CD4-positive, alpha-beta T cell (primary cell): ENCODE data around the gene SLC27A4. TPM values are rescaled to one million over a fixed set of nuclear protein-coding genes. Genes with fewer than 3 reads are reported as not detected.

ENCODE experiments used
- ATAC-seq: fragments of 200-7000 bp; cut with Tn5 transposase; one replicate; pipeline ENCODE4 v1.10.0; 2022; ENCODE audit warnings: mild to moderate bottlenecking; ENCODE audit not compliant: poor library complexity
- CTCF ChIA-PET: fragments of 350-600 bp; sonication (Branson Sonifier 250); formaldehyde crosslinking; loops from one replicate; lab custom pipeline; 2021; ENCODE audit warnings: antibody characterized with exemption, inconsistent platforms; lab: Charles Lee
- POLR2A ChIA-PET: fragments of 350-600 bp; sonication (Branson Sonifier 250); formaldehyde crosslinking; loops from one replicate; lab custom pipeline; 2021; ENCODE audit warnings: antibody characterized with exemption, inconsistent platforms; lab: Charles Lee
- DNase-seq, 14 experiments: peaks; one replicate each; pipeline ENCODE4 v3.0.0-alpha.2; 2013 to 2020; ENCODE audit warnings: mixed read lengths in 2 of 14
- H3K27ac ChIP-seq, 2 donors: one replicate each; pipeline versions ENCODE4 v1.5.1 to v1.7.0; 2013; ENCODE audit warnings: low read length in 2 of 2, low read depth in 1 of 2, mild to moderate bottlenecking in 1 of 2
- H3K27me3 ChIP-seq, 2 experiments: 1 replicate in 1 of 2; 2 replicates in 1 of 2; pipeline versions ENCODE4 v1.6.1 to v1.7.0; 2013; ENCODE audit warnings: low read length in 2 of 2, control low read depth in 1 of 2, mild to moderate bottlenecking in 1 of 2, moderate library complexity in 1 of 2; ENCODE audit not compliant: insufficient read depth in 2 of 2, control insufficient read depth in 1 of 2
- H3K36me3 ChIP-seq: one replicate; pipeline ENCODE4 v1.6.1; 2013; ENCODE audit warnings: low read length, control low read depth; ENCODE audit not compliant: insufficient read depth
- H3K4me1 ChIP-seq: one replicate; pipeline ENCODE4 v1.6.1; 2013; ENCODE audit warnings: low read length, control low read depth; ENCODE audit not compliant: insufficient read depth
- H3K4me3 ChIP-seq: one replicate; pipeline ENCODE4 v1.5.1; 2013; ENCODE audit warnings: mild to moderate bottlenecking, low read length, moderate library complexity
- H3K9me3 ChIP-seq, 2 experiments: 1 replicate in 1 of 2; 2 replicates in 1 of 2; pipeline versions ENCODE4 v1.6.1 to v1.7.0; 2013; ENCODE audit warnings: low read length in 2 of 2, mild to moderate bottlenecking in 2 of 2, control low read depth in 1 of 2, moderate library complexity in 1 of 2; ENCODE audit not compliant: control insufficient read depth in 1 of 2, insufficient read depth in 1 of 2
- H3K27ac Mint-ChIP-seq: one replicate; pipeline ENCODE4 v1.8.0; 2020; ENCODE audit warnings: mixed read lengths
- H3K27me3 Mint-ChIP-seq: one replicate; pipeline ENCODE4 v1.8.0; 2021; ENCODE audit warnings: mixed read lengths
- H3K36me3 Mint-ChIP-seq: one replicate; pipeline ENCODE4 v1.8.0; 2021; ENCODE audit warnings: low read depth, mixed read lengths
- H3K4me1 Mint-ChIP-seq: one replicate; pipeline ENCODE4 v1.8.0; 2021; ENCODE audit warnings: low read depth, mixed read lengths
- H3K4me3 Mint-ChIP-seq: one replicate; pipeline ENCODE4 v1.8.0; 2020; ENCODE audit warnings: mild to moderate bottlenecking, mixed read lengths
- H3K9me3 Mint-ChIP-seq: one replicate; pipeline ENCODE4 v1.8.0; 2020; ENCODE audit warnings: mixed read lengths
- CTCF ChIP-seq: fragments of 200-600 bp; IDR thresholded peaks from one replicate; pipeline ENCODE4 v1.8.0; 2022; ENCODE audit warnings: antibody characterized with exemption, mild to moderate bottlenecking
- intact Hi-C, 2 experiments: fragments of 100-400 bp; cut with DNase I in 1 of 2; cut with micrococcal nuclease in 1 of 2; formaldehyde crosslinking; loops; one replicate each; pipeline versions ENCODE4 v1.15.1 to v1.9.0; 2023 to 2025; cut with DNase I, micrococcal nuclease
- polyA plus RNA-seq, 2 donors: library from polyadenylated mRNA; unstranded; fragments of 120-200 nt; gene quantifications; one replicate each; pipeline ENCODE4 v1.2.1, GENCODE V29; 2013
- total RNA-seq, 174 experiments: library from RNA in 2 of 174; stranded (reverse) in 2 of 174; gene quantifications; one replicate each; pipeline ENCODE4 v1.2.3 and lab custom pipeline; 2021 to 2026

SLC27A4 gene
- total RNA-seq = 1 to 10 TPM; 2.2 to 3.1 TPM
- polyA plus RNA-seq (2013, experiment 1 of 2) = 10.2 TPM
- polyA plus RNA-seq (2013, experiment 2 of 2) = 10.2 TPM
- 6.8 to 114 (median 26.7) reads per million in 172 experiments for total RNA-seq (lab: John Stamatoyannopoulos, UW)

GRCh38 chr9:128339761-128340690, at the start of gene SLC27A4:
Gene SLC27A4, plus strand, starts transcription at chr9:128340527. Its CDS starts 2,606 bp downstream, at chr9:128343133.
- Histone ChIP-seq H3K36me3 (peaks cover 27% of the 10 kb centered on the region), H3K27ac (peak within 1 kb of the TSS; percentile 41 to 46), H3K4me1 (peaks cover 21% of the 10 kb centered on the region), H3K27me3 (no peaks in the 10 kb centered on the region), H3K4me3 (peak within 1 kb of the TSS; percentile 75), H3K9me3 (no peaks in the 10 kb centered on the region)
- no peaks in the 10 kb centered on the region for H3K27me3 Mint-ChIP-seq
- CTCF ChIA-PET = interaction anchor here (1.0 kb wide), 1 partner anchor 22 kb away, joined by 4 read pairs; no protein-coding TSS in a partner anchor
- peaks cover 7% of the 10 kb centered on the region for H3K4me1 Mint-ChIP-seq
- intact Hi-C loops = loop anchor here in 1 of 2 experiments (1.0 to 5.0 kb wide), 6 partner anchors 18 to 213 kb away; partner anchors contain the start of genes COQ4, GOLGA2, PTGES2 and SWI5
- peak; percentile 61 to 94 (median 76) for DNase-seq
- no peaks in the 10 kb centered on the region for H3K9me3 Mint-ChIP-seq
- no peak for TF ChIP-seq CTCF
- POLR2A ChIA-PET = interaction anchor here (1.0 to 1.1 kb wide), 2 partner anchors 31 to 180 kb away, joined by 3 to 7 read pairs; partner anchors contain the start of genes BBLN and URM1
- H3K27ac Mint-ChIP-seq = peak within 1 kb of the TSS; percentile 81
- peak within 1 kb of the TSS; percentile 98 for H3K4me3 Mint-ChIP-seq
- peaks cover 13% of the 10 kb centered on the region for H3K36me3 Mint-ChIP-seq
- peak; percentile 92 for ATAC-seq

DNA sequence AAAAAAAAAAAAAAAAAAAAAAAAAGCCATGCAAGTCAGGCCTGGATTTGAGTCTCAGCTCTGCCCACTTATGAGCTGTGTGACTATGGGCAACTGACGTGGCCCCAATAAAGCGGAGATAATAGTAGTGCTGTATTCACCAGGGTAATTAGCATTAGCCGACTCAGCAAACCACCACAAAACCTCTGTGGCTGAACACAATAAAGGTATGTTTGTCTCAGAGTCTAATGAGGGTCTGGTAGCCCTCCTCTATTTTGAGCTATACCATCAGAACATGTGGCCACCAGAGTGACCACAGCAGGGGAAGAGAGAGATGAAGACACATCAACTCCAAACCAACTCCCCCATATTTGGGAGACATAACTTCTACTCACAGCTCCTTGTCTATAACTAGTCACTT, 48.3 kb upstream of the SLC27A4 start:
- Histone ChIP-seq H3K4me1 (no peaks in the 10 kb centered on the region), H3K27ac (no peak overlapping the region), H3K9me3 (no peaks in the 10 kb centered on the region), H3K27me3 (no peaks in the 10 kb centered on the region), H3K36me3 (peaks cover 3% of the 10 kb centered on the region), H3K4me3 (no peak overlapping the region)
- ChIA-PET POLR2A (no interaction called here), CTCF (no interaction called here)
- Mint-ChIP-seq H3K4me3 (no peak overlapping the region), H3K4me1 (peaks cover 5% of the 10 kb centered on the region), H3K9me3 (no peaks in the 10 kb centered on the region), H3K27me3 (no peaks in the 10 kb centered on the region), H3K36me3 (peaks cover 21% of the 10 kb centered on the region), H3K27ac (no peak overlapping the region)
- DNase-seq = no peak
- ATAC-seq = no peak
- TF ChIP-seq CTCF = no peak
- intact Hi-C loops = no loop called here

DNA sequence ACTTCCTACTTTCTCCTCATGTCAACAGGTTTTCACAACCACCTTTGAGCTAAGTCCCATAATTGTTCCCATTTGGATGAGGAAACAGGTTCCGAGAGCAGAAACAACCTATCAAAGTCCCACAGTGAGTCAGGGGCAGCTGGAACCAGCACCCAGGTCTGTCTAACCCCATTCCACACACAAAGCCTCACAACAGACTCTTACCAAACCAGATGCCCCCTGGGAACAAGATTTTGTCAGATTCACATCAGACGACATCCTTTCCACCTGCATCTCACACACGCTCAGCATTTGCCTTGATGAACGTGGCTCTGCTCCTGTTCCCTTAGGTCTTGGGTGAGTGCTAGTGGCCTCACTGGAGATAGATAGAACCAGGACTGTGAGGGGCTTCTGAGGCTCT, 47.2 kb upstream of the SLC27A4 start:
- Mint-ChIP-seq H3K4me3 (no peak overlapping the region), H3K27ac (no peak overlapping the region), H3K36me3 (peaks cover 16% of the 10 kb centered on the region), H3K4me1 (peaks cover 5% of the 10 kb centered on the region), H3K27me3 (no peaks in the 10 kb centered on the region), H3K9me3 (no peaks in the 10 kb centered on the region)
- H3K27me3 ChIP-seq = no peaks in the 10 kb centered on the region
- H3K36me3 ChIP-seq = peaks cover 3% of the 10 kb centered on the region
- no peak overlapping the region for H3K27ac ChIP-seq
- POLR2A ChIA-PET = interaction anchor here (1.1 kb wide), 1 partner anchor 17 kb away, joined by 3 read pairs; the partner anchor contains the start of genes GOLGA2 and SWI5
- no peak for TF ChIP-seq CTCF
- H3K4me3 ChIP-seq = no peak overlapping the region
- H3K9me3 ChIP-seq = no peaks in the 10 kb centered on the region
- ATAC-seq (no peak), DNase-seq (no peak)
- CTCF ChIA-PET = interaction anchor here (1.0 kb wide), 1 partner anchor 48 kb away, joined by 4 read pairs; no protein-coding TSS in a partner anchor
- H3K4me1 ChIP-seq = no peaks in the 10 kb centered on the region
- intact Hi-C loops = no loop called here
